Astrocyte of the spinal cord (primary cell): ENCODE data around the gene ZP4.

Source experiments
- DNase-seq: peaks from one replicate; pipeline ENCODE4 v3.0.0; 2011; ENCODE audit warnings: low read depth, low spot score
- H3K4me3 ChIP-seq: 2 replicates; pipeline ENCODE4 v1.5.1; 2011; ENCODE audit warnings: low read depth, mild to moderate bottlenecking, low read length, moderate library complexity
- in situ Hi-C: cut with HindIII; loops from 2 replicates; pipeline ENCODE4 v1.10.0; 2017; ENCODE audit warnings: low sequenced_read_pairs
- TF ChIP-seq, protein P1 (sequence below): IDR thresholded peaks from 2 replicates; pipeline ENCODE4 v1.5.1; 2012; ENCODE audit warnings: low read depth, mild to moderate bottlenecking, low read length, inconsistent platforms

Gene ZP4

DNA sequence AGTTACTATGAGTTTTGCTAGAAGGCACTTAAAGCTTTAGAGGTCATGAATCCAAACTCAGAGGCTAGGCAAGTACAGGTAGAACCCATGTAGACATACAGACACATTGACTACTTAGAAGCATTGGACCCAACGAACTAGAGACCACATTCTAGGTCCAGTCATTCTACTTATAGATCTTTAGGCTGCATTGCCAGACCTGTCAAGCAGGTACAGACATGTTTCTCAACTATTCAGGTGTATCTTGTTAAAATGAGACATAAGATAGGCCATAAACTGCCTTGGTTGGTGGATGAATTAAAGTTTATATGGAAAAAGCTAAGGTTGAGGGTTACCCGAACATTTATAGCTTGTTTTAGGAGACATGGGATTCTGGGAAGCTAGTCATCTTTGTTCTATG lies 6.5 kb downstream of the ZP4 start:
- no peak for DNase-seq
- TF ChIP-seq, protein P1, sequence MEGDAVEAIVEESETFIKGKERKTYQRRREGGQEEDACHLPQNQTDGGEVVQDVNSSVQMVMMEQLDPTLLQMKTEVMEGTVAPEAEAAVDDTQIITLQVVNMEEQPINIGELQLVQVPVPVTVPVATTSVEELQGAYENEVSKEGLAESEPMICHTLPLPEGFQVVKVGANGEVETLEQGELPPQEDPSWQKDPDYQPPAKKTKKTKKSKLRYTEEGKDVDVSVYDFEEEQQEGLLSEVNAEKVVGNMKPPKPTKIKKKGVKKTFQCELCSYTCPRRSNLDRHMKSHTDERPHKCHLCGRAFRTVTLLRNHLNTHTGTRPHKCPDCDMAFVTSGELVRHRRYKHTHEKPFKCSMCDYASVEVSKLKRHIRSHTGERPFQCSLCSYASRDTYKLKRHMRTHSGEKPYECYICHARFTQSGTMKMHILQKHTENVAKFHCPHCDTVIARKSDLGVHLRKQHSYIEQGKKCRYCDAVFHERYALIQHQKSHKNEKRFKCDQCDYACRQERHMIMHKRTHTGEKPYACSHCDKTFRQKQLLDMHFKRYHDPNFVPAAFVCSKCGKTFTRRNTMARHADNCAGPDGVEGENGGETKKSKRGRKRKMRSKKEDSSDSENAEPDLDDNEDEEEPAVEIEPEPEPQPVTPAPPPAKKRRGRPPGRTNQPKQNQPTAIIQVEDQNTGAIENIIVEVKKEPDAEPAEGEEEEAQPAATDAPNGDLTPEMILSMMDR: no peak
- in situ Hi-C loops: no loop called here
- no peak overlapping the region for H3K4me3 ChIP-seq

DNA sequence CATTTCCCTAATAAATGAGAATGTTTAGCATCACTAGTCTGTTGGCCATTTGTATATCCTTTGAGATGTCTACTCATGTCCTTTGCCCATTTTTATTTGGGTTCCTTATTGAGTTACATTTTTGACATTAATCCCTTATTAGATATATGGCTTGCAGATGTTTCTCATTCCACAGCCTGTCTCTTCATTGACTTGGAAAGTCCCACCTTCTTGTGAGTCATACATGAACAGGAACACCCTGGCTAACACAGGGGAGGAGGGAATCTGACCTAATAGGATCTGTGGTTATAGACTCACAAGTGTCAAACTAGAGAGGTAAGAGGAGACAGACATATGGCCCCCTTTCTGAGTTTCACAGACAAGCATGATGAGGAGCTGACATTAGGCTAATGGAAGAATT lies 11.5 kb downstream of the ZP4 start:
- TF ChIP-seq, protein P1: no peak
- peak; percentile 71 for DNase-seq
- in situ Hi-C loops: no loop called here
- H3K4me3 ChIP-seq: no peak overlapping the region

DNA sequence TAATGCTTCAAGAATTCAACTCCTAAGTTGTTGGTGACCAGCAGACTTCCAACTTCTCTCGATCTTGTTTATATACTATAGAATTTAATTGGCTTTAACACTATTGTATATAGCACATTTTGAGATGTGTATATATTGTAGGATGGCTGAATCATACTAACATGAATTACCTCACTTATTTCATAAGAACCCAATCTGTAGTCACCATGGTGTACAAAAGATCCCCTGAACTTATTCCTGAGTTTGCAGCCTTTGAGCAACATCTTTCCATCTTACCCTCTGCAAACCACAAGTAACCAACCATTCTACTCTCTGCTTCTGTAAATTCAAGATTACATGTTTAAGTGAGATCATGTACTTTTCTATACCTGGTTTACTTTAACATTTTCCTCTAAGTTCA lies 12.3 kb downstream of the ZP4 start:
- TF ChIP-seq, protein P1: no peak
- no peak overlapping the region for H3K4me3 ChIP-seq
- no peak for DNase-seq
- in situ Hi-C loops: no loop called here

DNA sequence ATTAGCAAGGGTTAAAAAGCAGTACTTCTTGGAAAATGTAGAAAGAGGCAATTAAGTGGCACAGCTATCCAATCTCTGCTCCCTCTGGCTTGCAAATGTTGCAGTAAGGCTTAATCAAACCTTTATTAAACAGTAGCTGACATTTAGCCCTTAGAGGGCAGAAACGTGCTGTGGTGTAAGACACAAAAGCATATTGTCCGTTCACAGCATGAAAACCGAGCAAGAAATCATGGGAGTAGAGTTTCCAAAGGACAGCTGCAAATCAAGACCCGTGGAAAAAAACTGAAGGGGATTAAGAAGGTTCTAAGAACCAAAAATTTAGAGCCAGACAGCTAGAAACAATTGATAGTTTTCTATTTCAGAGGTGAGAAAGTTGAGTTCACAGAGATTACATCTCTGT lies 13.1 kb downstream of the ZP4 start:
- TF ChIP-seq, protein P1: no peak
- H3K4me3 ChIP-seq: no peak overlapping the region
- in situ Hi-C loops: no loop called here
- DNase-seq: peak; percentile 11

DNA sequence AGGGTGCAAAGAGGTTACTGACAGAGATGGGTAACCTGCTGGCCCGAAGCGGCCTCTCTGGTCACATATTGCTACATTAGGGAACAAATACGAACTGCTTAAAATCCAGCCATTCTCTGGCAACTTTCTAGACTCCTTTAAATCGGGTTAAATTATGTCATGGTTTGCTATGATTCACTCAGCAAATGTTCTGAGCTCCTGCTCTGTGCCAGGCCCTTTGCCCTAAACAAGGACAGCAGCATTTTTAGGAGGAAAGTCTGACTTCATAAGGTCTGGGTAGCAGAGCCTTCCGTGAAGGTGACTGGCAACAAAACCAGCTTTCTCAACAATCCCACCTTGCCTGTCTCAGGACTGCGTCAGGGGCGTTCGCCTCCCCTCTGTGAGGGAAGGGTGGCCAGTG lies 15.4 kb downstream of the ZP4 start:
- in situ Hi-C loops: no loop called here
- H3K4me3 ChIP-seq: no peak overlapping the region
- TF ChIP-seq, protein P1: no peak
- DNase-seq: peak; percentile 42

DNA sequence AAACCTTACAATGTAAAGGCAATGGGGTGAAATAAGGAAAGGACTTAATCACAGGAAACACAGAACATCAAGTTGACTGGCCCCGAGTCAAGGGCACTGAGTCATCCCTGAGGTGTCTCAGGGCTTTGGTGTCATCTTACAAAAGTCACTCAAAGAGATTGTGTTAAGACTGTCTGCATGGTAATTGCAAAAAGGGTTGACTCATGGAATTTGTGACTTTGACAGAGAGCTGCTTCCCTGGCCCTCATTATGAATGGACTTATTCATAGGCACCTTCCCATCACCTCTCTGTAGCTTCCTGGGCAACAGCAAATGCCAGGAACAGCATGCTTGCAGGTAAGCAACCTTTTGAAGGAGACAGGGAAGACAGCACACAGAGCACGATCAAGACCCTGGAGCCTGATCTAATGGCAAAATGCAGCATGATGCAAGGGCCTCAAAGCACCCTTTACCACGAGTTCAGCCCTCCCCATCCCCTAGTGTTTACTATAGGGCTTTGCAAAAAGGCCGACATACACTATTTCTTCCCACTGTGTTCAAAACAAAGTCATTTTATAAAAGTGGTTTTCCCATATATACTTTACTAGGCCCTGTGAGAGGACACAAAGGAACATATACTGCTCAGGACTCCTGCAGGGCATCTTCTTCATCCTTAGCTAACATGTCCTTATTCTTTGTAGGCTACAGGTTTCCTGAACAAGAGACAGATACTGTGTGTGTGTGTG lies 17.1 kb downstream of the ZP4 start:
- H3K4me3 ChIP-seq: no peak overlapping the region
- TF ChIP-seq, protein P1: no peak
- DNase-seq: peak; percentile 88
- in situ Hi-C loops: no loop called here
